Eye (tissue), 1 donor: ENCODE results near the gene AAGAB.

ENCODE experiments used
- DNase-seq: peaks from one replicate; pipeline ENCODE4 v3.0.0-alpha.2; 2015

Gene AAGAB

DNA sequence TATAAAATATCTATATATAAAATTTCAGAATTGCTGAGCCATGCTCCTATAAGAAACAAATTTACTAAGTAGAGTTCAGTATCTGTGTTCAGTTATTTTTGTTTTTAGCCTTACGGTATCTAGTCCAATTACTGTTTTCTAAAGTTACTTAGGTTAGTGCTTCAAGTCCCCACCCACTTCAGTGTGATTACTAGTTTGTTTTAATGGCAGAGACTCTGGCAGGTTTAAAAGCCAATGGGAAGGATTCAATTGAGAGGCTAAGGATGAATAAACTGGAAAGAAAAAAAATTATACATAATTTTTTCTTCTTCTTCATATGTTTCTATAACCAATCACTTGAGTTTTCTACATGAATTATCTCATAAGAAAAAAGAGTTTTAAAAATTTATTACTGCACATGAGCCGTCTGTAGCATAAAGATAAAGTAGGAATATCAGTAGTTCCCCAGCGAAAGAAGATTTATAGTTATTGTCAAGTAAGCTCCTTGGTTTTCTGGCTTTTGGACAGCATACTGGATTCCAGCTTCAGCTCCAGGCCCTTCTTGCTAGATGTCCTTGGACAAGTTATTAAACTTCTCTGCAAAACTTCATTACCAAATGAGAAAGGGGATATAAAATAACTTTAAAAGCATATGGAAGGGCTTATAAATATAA, 46.8 kb downstream of the AAGAB start:
- DNase-seq, result no peak

DNA sequence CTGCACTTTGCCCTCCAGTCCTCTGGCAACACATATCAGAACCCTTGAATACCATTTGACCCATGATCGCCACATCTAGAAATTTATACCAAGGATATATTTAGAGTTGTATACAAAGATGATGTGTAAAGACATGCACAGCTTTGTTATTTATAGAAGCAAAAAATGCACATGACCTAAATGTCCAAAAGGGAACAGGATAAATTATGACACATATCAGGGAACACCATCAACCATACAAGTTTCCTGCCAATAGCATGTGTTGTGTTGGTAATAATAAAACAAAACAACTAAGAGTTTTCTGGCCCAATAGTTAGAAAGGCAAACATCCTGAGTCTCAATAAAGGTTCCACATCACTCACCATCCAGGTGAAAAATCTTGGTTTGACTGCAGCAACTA, 51.5 kb downstream of the AAGAB start:
- DNase-seq, result no peak

DNA sequence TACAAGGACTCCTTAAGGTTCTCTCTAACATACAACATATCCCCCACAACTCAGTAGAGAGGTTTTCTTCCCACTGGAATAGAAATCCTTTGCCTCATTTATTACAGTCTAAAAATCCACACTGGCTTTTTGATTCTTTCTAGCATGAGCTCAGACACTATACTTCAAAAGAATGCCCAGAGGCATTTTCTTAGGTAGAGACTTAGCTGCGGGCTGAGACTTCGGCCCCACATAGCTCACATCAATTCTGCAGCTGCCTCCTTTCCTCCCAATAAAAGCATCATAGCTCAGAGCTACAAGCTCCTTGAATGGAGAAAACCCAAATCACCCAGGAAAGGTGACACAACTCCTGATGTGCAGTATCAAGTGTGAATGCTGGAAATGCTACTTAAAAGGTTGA, 52.4 kb downstream of the AAGAB start:
- no peak for DNase-seq

DNA sequence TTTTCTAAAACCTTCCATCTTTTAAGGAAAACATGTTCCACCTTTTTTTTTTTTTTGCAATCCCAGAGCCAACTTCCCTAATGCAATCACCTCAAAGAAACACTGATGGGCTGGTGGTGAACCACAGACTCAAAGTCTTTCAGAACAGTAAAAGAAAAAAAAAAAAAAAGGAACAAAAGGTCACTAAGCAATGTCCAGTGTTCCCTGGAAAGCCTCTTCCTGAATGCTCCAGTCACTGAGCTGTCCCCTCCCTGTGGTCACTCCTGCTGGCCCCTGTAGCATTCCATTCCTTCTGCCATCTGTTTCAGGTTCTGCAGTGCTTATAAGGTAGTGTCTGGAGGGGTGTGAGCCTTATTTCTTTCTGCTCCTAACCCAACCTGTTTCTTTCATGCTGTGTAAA, 53.3 kb downstream of the AAGAB start:
- no peak for DNase-seq

DNA sequence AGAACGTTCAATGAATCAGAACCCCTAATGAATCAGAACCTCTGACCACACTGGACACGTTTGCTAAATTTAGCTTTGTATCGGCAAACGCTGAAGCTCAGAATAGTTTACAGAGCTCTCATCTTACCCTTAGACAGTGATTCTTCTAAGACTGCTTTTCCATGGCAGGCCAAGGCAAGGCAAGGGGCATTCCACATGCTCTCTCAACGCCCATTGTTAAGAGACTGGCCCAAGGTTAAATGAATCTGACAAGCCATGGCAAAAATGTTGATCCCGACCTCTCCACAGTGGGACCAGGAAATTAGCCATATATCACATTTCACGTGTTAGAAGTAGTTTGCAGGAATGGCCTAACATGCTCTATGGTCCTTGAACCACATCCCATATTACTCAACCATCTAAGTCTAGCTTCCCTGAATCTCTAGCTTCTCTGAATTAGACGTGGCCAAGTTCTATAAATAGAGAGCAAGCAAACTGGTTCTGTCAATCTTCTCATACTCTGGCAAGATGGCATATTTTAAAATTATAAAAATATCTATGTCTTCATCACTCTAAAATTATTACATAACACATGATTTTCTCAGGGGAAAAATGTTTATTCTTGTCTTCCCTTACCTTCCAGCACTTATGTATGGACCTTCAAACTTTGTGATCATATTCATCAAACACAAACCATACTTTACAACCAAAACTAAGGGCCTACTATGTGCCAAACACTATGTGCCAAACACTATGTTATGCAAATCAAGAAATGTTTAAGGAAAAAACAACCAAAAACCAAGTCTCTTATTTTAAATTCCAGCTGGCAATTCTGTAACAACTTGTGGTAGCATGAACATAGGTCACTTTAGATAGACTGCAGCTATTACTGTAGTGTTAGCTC, 54.3 kb downstream of the AAGAB start:
- peak; percentile 84 for DNase-seq

DNA sequence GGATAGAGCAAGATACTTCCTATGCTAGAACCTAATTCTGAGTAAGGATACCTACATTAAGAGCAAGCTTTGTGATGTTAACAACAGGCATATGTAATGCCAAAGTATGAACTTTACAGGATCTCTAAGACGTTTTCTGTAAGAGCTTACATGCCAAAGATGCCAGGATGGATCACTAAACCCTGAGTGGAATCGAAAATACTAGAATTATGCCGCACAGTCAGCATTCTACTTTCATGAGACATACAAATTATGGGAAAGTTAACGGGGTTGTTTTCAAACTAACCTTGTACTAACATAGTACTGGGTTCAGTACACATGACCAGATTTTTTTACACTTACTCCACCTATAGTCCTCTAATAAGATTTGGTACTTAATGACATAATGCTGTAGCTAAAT, 55.1 kb downstream of the AAGAB start:
- no peak for DNase-seq

DNA sequence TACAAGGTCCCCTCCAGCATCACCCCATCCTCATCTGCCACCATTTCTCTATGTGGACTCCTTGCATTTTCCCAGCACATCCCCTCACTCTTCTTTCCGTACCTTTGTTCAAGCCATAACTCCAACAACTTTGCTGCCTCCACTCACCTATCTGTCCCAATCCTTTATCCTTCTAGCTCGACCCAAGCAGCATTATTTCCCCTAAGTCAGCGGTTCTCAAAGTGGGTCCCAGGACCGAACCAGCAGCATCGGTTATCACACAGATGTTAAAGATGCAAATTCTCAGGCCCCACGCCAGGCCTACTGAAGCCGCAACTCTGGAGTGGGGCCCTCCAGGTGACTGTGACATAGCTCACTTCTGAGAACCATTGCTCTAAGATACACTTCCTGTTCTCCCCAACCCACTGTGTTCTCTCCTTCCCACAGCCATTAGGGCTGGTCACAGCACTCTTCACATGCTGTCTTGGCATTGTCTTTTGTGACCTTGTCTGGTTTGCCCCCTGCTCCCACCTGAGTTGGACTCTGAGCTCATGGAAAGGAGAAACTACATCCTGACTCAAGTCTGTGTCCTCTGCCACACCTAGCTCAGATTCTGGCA, 56.2 kb downstream of the AAGAB start:
- no peak for DNase-seq

DNA sequence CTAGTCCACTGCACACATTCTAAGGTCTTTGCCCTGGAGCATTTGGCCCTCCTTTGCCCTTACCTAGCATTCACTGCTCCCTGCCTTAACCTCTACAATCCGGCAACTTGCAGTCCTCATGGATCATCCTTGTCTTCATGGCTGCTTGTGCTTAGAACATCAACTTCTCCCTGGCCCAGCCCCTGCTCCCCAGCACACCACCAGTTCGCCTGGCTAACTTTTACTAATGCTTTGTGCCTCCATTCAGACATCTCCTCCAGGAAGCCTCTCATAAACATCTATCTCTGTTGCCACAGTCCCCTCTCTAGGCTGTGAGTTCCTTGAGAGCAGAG, 57.1 kb downstream of the AAGAB start:
- no peak for DNase-seq

DNA sequence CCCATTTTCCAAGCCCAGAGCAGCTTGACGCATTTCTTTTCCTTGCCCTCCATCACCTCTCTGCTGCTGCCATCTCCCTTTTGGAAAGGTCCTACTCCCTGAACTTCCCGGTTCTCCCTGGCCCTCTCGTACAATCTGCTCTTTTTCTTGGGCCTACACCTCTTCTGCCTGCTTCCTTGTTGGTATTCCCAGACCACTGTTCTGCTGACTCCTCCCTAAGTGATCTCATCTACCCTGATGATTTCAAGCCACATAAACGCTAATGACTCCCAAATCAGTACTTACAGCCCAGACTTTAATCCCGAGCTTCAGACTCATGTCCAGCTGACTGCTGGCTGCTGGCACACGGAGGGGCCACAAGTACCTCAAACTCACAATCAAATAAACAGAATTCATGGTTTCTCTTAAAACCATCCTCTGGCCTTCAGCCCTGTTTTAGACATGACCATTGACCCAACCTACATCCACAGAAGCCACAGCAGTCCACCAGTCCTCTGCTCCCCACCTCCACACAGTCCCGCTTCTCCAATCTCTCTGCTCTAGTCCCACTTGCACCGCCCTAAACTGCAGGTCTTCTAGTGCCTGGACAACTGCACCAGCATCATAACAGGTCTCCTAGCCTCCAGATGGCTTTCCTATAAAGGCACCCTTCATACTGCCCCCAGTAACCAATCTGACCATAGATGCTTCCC, 57.6 kb downstream of the AAGAB start:
- no peak for DNase-seq

DNA sequence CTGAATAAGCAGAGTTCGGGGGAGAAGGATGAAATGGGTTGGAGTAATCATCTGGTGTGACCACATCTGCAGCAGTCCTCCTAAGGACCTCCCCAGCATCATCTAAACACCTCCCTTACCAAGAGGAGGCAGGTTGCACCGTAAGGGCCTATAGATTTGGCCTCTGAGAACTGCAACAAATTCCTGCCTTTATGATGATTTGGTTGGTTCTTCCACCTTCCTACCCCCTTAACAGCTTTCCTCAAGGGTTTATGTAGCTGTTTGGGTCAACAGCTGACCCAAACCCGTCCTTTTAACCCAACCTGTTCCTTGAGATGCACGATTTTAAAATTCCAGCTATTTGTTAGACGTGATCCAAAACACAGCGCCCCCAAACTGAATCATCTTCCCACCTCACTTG, 58.2 kb downstream of the AAGAB start:
- no peak for DNase-seq

DNA sequence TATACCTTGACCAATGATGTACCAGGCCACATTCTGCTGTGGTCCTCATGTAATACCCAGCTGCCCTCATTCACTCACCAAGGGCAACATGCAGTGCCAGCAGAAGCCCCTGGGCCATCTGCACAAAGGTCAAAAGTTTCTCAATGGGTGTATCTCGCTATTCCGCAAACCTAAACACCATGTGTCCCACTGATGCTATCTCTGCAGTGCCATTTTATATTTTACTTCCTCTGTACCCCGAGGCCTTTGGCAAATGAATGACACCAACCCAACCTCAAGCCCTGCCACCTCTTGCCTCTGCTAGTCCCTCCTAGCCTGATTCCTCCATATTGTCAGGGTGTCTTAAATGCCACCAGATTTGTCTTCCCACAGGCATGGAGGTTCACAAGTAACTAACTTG, 59.2 kb downstream of the AAGAB start:
- no peak for DNase-seq

DNA sequence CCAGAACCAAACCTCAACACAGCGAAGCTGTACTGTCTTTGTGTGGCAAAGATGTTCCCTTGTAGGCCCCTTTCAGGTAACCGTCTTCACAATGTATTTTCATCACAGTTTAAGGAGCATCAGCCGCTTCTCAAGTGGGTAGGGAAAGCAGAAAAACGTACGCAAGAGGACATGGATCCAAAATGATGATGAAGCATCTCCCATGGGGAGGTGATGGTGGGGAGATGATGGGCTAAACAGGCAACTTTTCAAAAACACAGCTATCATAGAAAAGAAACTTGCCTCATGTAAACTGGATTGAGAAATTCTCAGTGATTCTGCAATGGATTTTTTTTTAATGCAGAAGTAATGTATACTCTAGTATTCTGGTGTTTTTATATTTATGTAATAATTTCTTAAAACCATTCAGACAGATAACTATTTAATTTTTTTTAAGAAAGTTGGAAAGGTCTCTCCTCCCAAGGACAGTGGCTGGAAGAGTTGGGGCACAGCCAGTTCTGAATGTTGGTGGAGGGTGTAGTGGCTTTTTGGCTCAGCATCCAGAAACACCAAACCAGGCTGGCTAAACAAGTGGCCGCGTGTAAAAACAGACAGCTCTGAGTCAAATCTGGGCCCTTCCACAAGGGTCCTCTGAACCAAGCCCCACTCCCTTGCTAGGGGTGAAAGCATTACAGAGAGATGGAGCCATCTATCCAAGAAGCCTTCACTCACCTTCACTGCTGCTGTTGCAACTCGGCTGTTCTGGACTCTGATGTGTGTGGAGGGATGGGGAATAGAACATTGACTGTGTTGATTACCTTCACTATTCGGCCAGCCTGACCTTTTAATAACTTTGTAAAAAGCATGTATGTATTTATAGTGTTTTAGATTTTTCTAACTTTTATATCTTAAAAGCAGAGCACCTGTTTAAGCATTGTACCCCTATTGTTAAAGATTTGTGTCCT, 60.0 kb downstream of the AAGAB start:
- no peak for DNase-seq

DNA sequence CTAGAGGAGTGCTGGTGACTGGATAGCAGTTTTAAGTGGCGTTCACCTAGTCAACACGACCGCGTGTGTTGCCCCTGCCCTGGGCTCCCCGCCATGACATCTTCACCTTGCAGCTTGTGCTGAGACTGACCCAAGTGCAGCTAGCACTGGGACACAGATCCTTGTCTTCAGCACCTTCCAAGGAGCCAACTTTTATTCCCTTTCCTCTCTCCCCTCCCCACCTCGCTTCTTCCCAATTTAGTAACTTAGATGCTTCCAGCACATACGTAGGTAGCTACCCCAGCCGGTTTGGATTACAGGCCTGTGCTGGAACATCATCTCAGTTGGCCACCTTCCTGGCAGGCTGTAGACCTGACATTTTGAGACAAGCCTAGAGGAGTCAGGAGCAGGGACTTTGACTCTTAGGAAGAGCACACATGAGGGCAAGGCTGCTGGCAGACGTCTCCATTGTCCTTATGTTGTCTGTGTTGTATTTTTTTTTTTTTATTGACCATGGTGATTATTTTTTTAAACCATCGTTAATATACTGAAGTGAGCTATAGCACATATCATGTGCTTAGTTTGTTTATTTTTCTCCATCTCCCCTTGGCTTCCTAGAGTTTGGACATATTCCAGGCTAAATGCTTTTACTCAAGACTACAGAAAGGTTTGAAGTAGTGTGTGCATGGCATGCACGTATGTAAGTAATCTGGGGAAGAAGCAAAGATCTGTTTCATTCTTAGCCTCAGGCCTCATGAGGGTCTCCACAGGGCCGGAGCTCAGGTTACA, 61.1 kb downstream of the AAGAB start:
- no peak for DNase-seq

DNA sequence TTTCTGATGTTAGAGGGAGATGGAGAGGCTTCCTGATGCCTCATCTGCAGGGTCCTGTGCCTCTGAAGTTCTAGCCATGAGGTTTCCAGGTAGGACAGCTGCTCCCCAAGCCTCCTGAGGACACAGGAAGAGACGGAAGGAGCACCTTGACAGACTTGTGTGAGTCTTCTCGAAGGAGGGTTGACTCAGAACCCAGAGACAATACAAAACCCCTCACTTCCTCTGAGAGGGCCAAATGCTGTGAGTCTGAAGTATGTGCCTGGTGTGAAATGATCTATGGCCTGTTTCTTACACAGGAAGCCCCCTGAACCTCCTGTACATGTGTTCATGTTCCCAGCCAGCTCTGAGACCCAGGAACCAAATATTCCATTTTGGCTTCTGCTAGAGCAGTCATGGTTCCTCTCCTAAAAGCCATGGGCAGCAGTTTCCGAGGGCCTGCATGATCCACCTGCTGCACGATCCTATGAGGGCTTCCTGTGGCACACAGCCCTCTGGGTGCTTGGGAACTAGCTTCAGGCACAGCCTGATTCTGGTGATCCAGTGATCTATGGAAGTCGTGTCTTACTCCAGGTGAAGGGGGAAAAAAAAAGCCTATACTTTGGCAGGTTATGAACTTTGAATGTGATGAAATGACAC, 62.2 kb downstream of the AAGAB start:
- DNase-seq, result no peak

DNA sequence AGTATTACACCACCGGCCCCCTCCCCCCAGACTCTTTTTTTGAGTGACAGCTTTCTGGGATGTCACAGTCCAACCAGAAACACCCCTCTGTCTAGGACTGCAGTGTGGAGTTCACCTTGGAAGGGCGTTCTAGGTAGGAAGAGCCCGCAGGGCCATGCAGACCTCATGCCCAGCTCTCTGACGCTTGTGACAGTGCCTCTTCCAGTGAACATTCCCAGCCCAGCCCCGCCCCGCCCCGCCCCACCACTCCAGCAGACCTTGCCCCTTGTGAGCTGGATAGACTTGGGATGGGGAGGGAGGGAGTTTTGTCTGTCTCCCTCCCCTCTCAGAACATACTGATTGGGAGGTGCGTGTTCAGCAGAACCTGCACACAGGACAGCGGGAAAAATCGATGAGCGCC, 63.6 kb downstream of the AAGAB start:
- no peak for DNase-seq

DNA sequence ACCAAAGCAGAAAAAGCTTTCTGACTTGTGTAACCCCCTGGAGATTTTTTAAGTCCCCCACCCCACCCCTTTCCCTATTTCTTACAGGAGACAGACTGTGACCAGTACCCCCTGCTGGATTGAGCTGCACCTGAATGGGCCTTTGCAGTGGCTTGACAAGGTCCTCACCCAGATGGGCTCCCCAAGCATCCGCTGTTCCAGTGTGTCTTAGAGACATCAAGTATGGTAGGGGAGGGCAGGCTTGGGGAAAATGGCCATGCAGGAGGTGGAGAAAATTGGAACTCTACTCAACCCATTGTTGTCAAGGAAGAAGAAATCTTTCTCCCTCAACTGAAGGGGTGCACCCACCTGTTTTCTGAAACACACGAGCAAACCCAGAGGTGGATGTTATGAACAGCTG, 64.1 kb downstream of the AAGAB start:
- no peak for DNase-seq

DNA sequence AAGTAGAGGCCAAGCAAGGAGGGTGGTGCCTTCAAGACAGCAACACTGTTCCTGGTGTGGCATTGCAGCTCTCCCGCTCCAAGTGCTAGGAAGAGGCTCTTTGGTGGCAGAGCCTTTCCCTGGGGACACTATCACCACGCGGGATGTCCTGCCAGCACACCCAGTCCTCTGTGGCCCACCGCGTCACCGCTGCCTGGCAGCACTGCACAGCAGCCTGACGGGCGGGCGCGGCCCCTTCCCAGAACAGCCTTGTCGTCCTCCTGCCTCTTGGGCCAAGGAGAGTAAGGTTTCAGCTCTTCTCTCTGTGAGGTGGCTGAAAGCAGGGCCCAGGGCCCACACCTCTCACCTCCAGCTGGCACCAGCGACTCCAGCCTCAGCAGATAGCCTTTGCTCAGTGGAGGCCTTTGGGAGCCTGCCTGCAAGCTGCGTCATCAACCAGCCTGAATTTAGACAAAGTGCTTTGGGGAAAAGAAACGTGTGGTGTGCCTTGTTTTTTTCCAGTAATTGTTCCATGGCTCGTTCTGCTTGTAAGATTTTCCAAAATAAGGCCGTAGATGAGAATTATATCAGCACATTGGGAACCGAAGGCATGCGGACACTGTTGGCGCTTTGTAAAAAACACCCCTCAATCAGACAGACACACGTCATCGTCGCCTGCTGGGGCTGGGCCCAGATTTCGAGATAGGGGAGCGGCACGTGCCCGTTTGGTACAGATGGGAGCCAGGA, 65.0 kb downstream of the AAGAB start:
- peak; percentile 78 for DNase-seq

DNA sequence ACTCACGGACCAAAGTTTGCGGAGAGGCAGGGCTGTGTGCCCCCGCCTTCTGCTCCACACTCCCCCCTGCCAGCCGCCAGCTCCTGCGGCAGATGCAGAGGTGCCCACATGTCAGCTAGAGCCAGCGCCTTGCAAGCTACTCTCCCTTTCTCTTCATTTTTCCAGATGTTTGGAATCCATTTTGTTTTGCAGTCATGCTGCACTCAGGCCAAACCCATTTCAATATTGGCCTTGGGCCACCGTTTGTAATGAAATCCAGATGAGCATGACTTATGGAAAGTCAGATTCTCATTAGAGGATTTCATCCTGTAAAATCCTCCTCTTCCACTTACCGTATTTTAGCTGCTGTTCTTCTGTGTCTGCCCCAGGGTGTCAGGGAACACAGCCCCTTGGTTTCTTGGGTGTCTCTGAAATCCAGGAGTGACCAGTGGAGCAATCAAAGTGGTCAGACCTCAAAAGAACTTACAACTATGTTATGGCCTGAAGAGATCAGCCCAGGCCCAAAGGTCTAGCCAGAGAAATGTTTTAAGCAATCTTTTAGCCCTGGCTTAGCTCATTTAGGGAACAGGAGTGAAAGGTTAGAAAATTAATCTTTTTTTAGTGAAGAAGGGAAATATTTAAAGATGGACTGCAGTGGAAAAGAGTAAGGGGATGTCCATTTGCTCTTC, 65.8 kb downstream of the AAGAB start:
- DNase-seq, result peak; percentile 92

DNA sequence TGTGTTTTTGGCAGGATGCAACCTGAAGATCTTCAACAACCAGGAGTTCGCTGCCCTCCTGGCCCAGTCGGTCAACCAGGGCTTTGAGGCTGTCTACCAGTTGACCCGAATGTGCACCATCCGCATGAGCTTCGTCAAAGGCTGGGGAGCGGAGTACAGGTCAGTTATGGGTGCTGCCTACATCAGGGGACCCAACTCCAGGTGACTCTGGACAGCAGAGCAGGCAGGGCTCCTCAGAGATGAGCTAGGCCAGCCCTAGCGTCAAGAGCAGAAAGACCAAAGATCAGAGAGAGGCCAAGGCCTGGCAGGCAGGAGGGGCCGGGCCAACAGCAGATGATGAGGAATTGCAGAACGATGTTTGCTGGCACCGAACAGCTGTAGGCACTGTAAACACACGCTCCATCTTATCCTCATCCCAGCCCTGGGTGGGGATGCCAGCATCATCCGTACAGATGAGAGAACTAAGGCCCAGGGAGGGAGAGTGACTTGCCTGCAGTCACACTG, 67.1 kb downstream of the AAGAB start:
- DNase-seq, result no peak

DNA sequence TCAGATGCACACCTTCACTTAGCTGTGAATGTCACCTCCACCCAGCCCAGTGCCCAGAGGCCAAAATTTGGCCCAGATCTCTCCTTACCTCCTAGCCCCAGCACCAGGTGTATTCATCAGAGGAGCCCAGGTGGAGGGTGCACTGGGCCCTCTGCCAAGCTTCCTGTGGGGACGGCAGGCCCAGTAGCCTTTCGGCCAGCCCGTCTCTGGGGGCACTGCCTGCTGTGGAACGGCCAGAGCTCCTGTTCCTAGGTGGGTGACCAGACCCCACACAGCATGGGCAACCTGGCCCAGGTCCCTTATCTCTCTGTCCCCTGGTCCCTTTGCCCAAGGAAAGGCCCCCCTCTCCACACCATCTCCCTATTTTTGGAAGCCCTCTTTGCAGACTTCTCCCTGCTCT, 67.8 kb downstream of the AAGAB start:
- DNase-seq, result no peak
